HG03354 (cell line): ENCODE data around the gene NLRC3.
"Not testable (repeated sequence)": the region's sequence is repeated elsewhere in the genome, so short reads cannot be mapped to it uniquely, and the experiment has no call there.

Experiments used
- ATAC-seq: cut with Tn5 transposase; IDR thresholded peaks from one replicate; pipeline ENCODE4 v1.9.1; 2021; ENCODE audit warnings: mild to moderate bottlenecking; ENCODE audit not compliant: unreplicated experiment, poor library complexity, severe bottlenecking

The NLRC3 gene

GRCh38 chr16:3553138-3553923 is 23.9 kb downstream of the NLRC3 start:
- ATAC-seq: no peak

- no peak for ATAC-seq
These were observed 26.1 kb downstream of the NLRC3 start for GRCh38 chr16:3550851-3551847.

GRCh38 chr16:3549906-3550305 is 27.3 kb downstream of the NLRC3 start:
- no peak for ATAC-seq

- no peak for ATAC-seq
These were observed 28.3 kb downstream of the NLRC3 start for GRCh38 chr16:3548859-3549258.

GRCh38 chr16:3548445-3548844 is 28.8 kb downstream of the NLRC3 start:
- ATAC-seq: no peak

- ATAC-seq: no peak
These were observed 30.1 kb downstream of the NLRC3 start for GRCh38 chr16:3546986-3547682.

- no peak for ATAC-seq
These were observed 34.4 kb downstream of the NLRC3 start for GRCh38 chr16:3542601-3543373.

- no peak for ATAC-seq
These were observed 35.6 kb downstream of the NLRC3 start for GRCh38 chr16:3541527-3542155.

- ATAC-seq: no peak
These were observed 39.0 kb downstream of the NLRC3 start for GRCh38 chr16:3538222-3538621.

GRCh38 chr16:3536851-3537250 is 40.4 kb downstream of the NLRC3 start:
- ATAC-seq: no peak

- no peak for ATAC-seq
These were observed 40.9 kb downstream of the NLRC3 start for GRCh38 chr16:3536271-3536731.

GRCh38 chr16:3534126-3534525 is 43.1 kb downstream of the NLRC3 start:
- ATAC-seq: no peak

GRCh38 chr16:3532741-3533140 is 44.5 kb downstream of the NLRC3 start:
- ATAC-seq: no peak

GRCh38 chr16:3530371-3530914 is 46.8 kb downstream of the NLRC3 start:
- no peak for ATAC-seq

- ATAC-seq: no peak
These were observed 48.0 kb downstream of the NLRC3 start for GRCh38 chr16:3529175-3529574.

- no peak for ATAC-seq
These were observed 48.8 kb downstream of the NLRC3 start for GRCh38 chr16:3528406-3528805.

- not testable (repeated sequence) for ATAC-seq
These were observed 49.9 kb downstream of the NLRC3 start for GRCh38 chr16:3527216-3527829.

GRCh38 chr16:3525951-3526350 is 51.3 kb downstream of the NLRC3 start:
- ATAC-seq: no peak
